GM12865 (cell line): Measurements from ENCODE around the gene CYP4F2.
"Not testable (repeated sequence)": the region's sequence is repeated elsewhere in the genome, so short reads cannot be mapped to it uniquely, and the experiment has no call there.

Source experiments
- DNase-seq: peaks from one replicate; pipeline ENCODE4 v3.0.0; 2010; ENCODE audit warnings: low read depth
- H3K4me3 ChIP-seq: 2 replicates; pipeline ENCODE4 v1.5.1; 2011; ENCODE audit warnings: mild to moderate bottlenecking, low read depth, low read length, control low read depth
- CTCF ChIP-seq: IDR thresholded peaks from 2 replicates; pipeline ENCODE4 v1.5.1; 2011; ENCODE audit warnings: low read length, control low read depth, low read depth, inconsistent platforms; ENCODE audit not compliant: insufficient read depth; ENCODE audit errors: missing control alignments

CYP4F2 gene

GRCh38 chr19:15840833-15841232 is 57.0 kb downstream of the CYP4F2 start:
- no peak overlapping the region for H3K4me3 ChIP-seq
- no peak for TF ChIP-seq CTCF
- DNase-seq, result no peak

GRCh38 chr19:15839888-15840287 is 58.0 kb downstream of the CYP4F2 start:
- H3K4me3 ChIP-seq, DNase-seq: not testable (repeated sequence)

- no peak overlapping the region for H3K4me3 ChIP-seq
- no peak for TF ChIP-seq CTCF
- no peak for DNase-seq
These were observed 59.5 kb downstream of the CYP4F2 start for GRCh38 chr19:15838351-15838750.

- no peak for DNase-seq
- TF ChIP-seq CTCF, result no peak
- peak overlapping the region; percentile 98 for H3K4me3 ChIP-seq
These were observed 60.6 kb downstream of the CYP4F2 start for GRCh38 chr19:15837221-15837731.

- H3K4me3 ChIP-seq, result peak overlapping the region; percentile 98
- TF ChIP-seq CTCF, result no peak
- DNase-seq, result peak; percentile 97
These were observed 61.3 kb downstream of the CYP4F2 start for GRCh38 chr19:15836330-15837220.

GRCh38 chr19:15835565-15836329 is 62.1 kb downstream of the CYP4F2 start:
- H3K4me3 ChIP-seq, result peak overlapping the region; percentile 98
- DNase-seq, result peak; percentile 26

GRCh38 chr19:15834232-15834631 is 63.6 kb downstream of the CYP4F2 start:
- not testable (repeated sequence) for H3K4me3 ChIP-seq, DNase-seq

- DNase-seq, result no peak
- no peak overlapping the region for H3K4me3 ChIP-seq
- no peak for TF ChIP-seq CTCF
These were observed 66.2 kb downstream of the CYP4F2 start for GRCh38 chr19:15831626-15832025.
